ENCODE data around the gene SCFD2.

The SCFD2 gene

DNA sequence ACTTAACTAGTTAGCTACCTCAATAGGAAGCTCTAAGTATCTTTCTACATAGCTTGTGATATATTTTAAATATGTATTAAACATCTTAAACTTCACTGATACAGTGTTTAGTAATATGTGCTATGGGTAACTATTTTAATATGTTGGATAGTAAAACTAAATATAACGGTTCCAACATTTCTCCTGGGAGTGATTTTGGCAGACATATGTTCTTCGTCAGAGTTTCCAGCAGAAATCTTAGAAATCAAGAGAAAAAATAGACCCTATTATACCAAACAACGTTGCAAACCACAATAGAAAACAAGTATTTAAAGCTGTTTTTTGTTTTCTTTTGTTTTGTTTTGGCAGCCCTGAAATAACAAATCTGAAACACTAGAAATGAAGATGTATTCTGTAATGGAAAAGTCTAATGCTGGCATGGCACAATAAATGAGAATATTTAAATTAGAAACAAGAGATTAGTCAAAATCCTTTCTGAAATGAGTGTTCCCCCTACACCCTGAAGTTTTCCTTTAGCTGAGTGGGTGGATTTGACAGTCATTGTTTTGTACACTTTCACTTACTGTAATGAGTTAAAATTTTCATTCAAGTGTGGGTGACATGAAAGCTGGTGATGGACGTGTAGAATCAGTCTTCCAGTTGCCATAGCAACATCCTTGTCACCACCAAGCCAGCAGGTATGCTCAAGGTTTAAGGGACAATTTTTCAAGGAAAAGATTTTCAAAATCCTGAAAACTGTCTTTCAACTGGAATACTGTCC, 233.5 kb downstream of the SCFD2 start:
- DNase-seq, result no peak

DNA sequence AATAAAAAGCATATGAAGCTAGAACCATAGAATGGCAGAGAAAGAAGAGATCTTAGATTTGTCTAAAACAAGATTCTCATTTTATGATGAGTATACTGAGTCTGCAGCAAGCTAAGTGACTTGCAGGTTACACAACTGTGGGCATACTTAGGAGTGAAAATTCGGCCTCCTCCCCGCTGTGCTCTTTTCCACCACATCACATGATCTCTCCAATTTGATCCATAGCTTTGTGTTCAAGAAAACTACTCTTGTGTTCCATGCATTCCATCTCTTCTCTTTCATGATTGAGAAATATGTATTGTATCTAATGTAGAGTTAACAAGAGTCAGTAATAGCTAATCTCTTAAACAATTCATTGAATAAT, 234.3 kb downstream of the SCFD2 start:
- no peak for DNase-seq

DNA sequence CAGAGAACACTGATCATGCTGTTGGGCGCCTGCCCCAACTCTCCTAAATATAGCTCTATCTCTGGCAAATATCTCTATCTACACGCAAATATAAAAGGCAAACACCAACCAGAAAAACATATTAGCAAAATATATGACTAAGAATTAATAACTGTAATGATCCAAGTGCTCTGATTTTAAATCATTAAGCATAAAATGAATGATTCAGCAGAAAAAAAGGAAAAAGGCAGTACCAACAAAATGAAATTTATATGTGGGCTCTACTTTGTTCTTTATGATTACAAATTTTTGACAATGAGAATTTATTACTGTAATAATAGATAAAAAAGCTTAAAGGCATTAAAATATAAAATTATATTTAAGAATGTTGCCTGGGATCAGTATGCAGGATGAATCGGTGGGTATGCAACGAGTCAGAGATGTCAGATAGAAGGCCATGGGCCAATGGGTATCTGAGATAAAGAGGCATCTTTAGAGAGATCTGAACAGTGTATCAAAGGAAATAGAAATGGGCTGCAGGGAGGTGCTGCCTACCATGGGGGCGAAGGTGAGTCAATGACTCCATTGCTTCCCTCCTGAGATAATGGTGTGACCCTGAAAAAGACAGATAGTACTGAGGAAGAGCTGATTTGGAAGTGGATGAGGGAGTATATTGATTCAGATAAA, 234.8 kb downstream of the SCFD2 start:
- DNase-seq, result no peak

DNA sequence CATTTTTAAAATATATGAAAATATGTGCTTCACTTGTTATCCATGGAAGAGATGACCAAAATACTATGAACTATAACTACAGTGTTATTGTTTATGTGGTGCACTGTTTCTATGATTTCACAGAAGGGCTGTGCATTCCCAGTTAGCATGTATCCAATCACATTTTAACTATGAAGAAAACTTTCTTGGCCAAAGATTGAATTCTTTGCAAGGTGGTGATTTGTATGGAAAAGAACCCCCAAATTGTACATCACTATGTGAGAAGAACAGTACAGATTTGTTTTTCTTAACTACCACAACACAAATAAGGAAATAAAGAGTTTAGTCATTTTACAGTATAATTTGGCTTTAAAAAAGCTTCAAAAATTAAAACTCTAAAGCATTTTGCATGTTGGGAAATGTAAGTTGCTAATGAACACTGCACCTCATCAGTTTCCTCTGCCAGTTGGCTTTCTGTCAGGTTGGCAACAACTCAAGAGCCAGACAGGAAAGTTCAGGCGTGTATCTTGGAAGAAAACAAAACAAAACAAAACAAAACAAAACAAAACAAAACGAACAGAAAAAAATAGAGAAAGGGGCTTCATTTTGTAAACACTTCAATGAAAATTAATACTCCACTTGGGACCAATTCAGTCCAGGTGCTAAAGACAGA, 237.0 kb downstream of the SCFD2 start:
- no peak for DNase-seq

DNA sequence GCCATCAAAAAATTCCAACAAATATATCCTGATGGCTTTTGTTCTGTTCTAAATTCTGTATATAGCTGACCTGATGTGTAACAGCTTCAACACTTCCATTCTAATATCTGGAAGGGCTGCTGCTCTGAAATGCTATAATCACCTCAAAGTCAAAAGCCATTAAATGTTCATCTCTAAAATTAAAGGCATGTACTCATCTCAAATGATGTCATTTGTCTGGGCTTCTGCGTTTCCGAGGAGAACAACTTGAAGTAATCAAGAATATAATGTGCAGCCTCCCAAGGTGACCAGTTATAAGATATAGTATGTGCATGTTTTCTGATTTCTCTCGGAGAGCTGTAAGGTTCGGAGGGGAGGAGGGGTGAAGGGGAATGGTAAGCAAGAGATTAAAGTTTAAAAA, 237.6 kb downstream of the SCFD2 start:
- no peak for DNase-seq

DNA sequence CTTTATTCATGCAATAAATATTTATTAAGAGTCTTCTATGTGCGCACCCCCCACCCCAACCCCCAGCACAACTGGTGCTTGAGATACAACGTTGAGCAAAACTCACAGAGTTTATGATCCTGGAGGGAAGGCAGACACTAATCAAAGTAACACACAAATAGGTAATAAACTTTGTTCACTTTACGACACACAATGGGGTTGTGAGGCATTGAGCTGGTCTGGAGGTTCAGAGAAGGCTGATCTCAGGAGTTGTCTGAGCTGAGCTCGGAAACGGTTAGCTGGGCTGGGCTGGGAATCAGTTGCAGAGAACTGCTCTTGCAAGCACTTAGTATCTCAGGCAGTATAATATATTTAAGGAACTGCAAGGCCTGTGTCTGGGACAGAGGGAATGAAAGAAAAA, 238.5 kb downstream of the SCFD2 start:
- no peak for DNase-seq

DNA sequence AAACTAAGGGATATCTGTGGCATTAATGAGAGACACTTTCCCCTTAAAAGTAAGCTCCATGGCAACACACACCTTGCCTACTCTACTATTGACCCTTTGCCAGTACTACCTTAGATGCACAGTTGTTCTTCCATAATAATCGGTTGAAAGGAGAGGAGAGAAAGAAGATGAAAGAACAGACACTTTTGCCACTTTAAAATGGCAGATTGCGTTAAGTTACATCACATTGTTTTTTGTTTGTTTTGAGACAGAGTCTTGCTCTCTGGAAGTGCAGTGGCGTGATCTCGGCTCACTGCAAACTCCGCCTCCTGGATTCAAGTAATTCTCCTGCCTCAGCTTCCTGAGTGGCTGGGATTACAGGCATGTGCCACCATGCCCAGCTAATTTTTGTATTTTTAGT, 239.8 kb downstream of the SCFD2 start:
- DNase-seq, result no peak

DNA sequence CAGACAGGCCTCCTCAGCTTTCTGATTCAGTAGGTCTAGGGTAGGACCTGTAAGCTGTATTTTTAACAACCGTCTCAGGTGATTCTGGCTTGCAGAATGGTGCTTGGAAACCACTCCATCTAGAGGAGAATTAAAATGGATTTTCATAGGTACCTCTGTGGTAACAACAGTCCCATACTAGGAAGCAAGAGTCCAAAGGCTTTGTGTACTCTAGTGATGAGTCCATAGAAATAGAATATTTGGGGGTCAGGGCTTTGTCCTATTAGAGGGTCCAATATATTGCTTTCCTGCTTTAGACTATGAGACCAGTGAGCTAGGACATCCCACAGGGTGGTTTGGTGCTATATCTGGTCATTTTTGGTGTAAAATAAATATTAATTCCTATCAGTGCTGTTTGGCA, 242.0 kb downstream of the SCFD2 start:
- no peak for DNase-seq

DNA sequence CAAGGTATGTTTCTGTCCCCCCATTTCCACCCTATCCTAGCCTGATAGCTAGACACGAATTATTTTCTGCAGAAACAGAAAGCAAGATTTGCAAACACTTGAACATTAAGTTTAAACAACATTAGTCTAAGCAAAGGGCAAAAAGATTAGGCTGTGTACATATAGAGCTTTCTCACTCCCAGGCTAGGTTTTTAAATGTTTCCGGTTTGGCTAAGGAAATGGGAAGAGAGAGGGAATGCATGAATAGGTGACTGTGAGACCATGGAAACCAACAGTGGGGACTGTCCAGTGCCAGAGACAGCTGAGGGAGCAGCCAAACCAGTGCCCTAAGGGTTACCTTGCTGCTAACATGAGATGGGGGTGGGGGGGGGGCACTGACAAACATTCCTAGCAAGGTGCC, 242.7 kb downstream of the SCFD2 start:
- DNase-seq, result no peak

DNA sequence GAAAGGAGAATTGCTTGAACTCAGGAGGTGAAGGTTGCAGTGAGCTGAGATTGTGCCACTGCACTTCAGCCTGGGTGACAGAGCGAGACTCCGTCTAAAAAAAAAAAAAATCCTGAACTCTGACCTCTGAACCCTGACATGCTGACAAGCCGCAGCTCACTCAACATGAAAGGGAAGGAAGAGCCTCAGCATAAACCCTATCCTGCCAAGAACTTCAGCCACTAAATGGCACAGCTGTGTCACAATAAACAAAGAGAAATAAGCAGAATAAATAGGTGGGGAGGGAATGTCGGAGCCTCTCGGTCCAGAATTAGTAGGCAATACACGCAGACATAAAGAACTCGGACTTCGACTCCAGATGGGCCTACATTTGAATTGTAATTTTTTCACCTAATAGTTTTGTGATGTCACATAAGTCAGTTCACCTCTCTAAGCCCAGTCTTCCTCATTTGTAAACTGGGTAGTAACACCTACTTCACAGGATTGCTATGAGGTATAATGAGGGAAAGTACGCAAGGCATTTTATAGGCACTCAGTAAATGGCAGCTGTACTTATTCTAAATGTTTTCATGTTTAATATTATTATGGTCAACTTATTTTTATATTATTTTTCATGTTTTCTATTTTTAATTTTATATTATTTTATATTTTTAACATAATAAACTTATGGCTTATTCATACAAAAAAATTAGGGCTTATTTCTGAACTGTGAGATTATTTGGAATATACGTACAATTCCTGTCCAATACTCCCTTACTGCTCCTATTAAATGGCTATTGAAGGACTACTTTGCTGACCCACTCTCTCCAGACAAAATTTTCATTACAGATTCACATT, 243.4 kb downstream of the SCFD2 start:
- no peak for DNase-seq

DNA sequence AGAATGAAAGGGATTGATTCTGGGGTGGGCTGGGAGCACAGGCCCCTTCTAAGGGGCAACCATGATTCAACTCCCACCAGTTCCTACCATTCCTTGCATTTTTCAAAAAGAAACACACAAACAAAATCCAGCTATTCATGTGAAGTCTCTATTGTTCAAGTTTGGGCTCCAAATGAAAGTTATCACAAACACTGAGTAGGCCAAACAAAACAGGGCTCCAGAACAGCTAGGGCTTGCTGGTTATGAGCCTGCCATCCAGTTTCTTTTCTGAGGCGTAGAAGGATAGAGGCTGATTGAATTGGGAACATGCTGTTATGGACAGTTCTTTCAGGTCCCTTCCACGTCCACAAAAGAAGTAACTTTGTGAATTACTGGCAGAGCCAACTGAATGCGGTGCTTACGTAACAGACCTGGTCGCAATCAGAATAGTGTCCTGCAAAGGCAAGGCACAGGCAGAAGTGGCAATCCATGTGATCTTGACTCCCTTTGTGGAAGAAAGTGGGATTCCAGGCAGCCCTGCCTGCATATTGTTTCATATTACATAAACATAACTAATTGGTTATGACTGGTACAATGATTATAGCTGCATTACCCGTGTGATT, 244.5 kb downstream of the SCFD2 start:
- no peak for DNase-seq

DNA sequence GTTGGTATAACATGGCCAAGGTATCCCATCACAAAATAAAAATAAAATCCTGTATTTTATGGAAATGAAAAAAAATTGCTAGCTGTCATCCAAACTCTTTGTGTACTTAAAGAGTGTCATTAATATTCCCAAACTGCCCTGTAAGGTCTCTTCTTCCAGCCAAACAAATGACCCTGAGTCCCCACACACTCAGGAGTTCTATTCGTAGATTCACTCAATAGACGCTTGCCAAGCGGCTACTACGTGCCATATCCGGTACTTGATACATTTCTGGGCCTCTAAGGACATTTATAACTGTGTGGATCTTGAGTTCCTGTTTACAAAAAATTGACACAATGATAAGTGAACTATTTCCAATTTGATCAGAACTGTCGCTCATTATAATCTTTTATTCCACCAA, 245.1 kb downstream of the SCFD2 start:
- DNase-seq, result no peak

DNA sequence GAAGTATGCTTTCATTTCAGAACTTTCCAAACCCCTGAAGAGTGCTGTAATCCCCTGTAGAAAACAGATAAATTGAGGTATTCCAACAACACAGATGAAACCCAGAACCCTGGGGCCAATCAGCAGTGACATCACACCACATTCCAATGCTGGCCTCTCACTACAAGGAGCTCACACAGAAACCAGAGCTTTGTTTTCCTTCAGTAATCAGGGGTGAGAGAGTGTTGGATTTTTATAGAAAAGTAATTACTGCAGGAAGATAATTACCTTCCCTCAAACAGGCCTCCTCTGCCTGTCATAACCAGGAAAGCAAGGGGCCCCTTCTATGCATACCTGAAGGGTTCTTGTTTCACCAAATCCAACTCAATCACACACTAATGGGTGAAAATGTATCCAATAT, 246.2 kb downstream of the SCFD2 start:
- no peak for DNase-seq

DNA sequence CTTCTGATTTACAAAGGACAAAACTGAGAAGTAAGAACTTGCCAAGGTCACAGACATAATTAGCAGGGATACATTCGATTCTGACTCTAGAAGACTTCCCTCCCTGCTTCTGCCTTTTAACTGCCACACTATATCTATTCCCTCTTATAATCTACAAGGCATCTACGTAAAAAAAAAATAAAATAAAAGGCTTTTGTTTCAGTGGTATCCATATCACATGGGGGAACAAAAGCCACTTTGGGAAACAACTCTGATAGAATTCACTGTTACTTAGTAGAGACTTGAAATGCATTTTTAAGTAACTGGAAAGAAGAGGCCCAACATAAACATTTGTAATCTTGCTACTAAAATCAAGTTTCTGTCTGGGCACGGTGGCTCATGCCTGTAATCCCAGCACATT, 247.2 kb downstream of the SCFD2 start:
- no peak for DNase-seq

DNA sequence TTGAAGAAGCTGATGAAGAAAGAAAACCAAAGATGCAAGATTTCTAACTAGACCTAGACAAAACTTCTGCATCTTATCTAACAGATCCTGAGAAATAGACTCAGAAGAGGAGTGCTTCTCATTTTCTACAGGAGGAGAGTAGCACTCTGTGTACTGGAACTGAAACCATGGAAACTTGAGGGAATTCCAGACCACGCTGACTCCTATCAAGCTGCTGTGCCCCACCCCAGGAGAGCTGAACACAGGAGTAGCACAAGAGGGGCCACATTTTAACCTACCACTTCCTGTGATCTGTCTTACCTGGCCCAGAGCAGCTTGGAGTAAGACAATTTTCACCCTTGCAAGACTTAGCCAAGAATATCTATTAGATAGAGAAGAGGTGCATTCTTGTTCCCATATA, 248.9 kb downstream of the SCFD2 start:
- no peak for DNase-seq

DNA sequence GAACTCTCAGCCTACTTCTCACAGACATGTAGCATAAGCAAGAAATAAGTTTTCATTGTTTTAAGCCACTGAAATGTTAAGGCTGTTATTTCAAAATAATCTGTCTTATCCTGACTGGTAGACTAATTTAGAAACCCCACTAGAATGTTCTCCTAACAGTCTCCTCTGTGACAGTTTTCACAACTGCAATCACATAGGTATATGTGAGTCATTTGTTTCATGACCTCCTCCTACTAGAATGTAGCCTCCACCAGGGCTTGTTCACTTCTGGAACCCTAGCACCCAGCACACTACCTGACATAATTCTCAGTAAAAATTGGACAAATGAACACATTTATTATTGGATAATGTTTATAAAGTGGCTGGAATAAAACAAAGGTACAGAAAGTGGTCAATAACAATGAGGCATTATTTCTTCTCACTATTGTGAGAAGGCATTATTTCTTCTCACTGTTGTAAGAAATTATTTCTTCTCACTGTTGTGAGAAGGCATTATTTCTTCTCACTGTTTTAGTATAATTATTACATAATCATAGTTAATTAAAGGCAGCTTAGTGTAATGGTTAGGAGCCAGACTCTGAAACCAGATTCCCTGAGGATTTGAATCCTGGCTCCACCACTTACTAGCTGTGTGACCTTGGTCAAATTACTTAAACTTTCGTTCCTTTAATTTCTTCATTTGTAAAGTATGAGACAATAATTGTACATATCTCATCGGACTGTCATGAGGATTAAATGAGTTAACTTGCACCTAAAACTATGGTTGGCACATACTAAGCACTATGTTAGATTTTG, 252.2 kb downstream of the SCFD2 start:
- DNase-seq, result no peak

DNA sequence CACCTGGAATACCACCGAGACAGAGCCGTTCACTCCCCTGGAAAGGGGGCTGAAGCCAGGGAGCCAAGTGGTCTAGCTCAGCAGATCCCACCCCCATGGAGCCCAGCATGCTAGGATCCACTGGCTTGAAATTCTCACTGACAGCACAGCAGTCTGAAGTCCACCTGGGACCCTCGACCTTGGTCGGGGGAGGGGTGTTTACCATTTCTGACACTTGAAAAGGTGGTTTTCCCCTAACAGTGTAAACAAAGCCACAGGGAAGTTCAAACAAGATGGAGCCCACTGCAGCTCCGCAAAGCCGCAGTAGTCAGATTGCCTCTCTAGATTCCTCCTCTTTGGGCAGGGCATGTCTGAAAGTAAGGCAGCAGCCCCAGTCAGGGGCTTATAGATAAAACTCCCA, 260.5 kb downstream of the SCFD2 start:
- DNase-seq, result no peak

DNA sequence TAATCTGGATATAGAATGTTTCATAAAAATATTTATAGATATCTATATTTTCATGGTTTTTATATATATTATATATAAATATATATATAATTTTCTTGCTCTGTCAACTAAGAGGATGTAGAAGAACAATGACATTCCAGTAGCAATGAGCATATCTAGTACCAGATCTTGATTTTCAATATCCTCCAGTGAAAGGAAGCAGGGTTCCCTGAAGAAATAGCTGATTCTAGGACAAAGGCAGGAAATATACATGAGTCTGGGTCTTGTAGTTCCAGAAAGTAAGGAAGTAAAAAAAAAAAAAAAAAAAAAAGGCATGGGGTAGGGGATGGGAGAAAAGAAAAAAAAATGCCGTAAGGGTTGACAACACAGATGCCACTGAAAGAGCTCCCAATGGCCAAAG, 262.4 kb downstream of the SCFD2 start:
- DNase-seq, result no peak

DNA sequence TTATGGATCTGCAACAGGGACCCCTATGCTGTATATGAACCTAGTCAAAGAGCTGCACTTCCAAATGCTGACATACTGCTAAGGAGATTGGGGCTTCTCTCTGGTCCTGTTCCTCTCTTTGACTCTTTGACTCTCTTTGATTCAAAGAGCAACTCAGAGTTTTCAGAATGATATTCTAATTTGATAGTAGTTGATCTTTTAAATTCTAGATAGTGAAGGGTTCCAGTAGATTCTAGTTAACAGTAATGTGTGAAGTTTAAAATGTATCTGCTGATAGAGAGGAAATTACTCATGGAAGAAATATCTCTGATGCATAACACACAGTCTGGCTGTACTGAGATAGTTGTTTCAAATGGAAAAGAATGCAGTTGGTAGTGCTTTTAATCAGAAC, 264.7 kb downstream of the SCFD2 start:
- DNase-seq, result no peak

DNA sequence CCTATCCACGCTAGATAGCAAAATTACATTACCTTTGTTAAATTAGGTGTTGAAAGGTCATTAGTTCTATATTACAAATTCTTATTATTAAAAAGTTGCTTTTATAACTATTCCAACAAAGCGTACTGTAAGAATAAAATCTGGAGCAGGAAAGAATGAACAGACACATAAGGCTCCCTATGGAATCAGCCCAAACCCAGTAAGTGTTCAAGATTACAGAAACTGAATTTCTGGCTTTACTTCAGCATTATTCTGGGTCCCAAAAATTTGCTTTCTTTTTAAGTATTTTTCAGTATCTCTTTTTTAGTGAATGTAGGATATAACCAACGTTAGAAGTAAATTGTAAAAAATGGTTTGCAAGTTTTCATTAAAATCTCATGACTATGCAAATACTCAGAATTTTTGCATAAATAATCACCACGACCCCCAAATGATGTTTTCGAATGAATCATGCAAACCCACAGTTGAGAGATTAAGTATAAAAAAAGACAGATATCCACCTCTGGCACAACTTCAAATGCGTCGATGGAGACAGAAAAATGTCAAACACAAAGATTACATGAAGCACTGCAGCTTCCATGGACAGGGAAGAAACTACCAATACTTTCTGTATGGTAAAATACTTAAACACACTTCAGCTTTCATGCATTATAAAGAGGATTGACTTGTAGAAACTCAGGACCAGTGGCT, 265.2 kb downstream of the SCFD2 start:
- no peak for DNase-seq

DNA sequence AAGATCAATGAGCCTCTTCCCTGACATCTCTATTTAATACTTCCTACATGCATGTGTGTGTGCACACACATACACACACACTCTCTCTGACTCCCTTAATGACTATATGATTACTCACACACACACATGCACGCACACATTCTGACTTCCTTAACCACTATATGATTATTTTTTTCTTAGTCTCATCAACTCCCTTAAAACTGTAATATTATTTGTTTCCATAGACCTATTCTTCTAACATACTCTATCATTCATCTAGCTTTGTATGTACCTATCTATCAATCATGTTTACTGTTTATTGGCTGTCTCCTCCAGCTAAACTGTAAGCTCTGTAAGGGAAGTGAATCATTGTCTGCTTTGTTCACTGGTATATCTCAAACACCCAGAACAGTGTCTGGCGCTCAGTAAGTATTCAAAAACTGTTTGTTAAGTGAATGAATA, 267.2 kb downstream of the SCFD2 start:
- no peak for DNase-seq

DNA sequence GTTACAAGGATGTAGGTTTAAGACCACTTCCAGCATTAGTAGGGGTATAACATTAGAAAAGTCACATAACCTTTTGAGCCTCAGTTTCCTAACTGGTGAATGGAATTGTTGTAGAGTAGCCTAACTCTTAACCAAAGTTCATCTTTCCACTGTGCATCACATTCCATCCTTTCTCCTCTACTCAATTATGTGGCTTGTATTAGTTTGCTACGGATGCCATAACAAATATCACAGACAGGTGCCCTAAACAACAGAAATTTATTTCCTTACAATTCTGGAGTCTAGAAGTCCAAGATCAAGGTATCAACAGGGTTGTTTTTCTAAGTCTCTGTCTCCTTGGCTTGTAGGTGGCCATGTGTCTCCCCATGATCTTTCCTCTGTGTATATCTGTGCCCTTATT, 271.8 kb downstream of the SCFD2 start:
- DNase-seq, result no peak
